Osteocyte (in vitro differentiated cells): ENCODE measurements around the gene TSHZ2. TPM values are rescaled to one million over a fixed set of nuclear protein-coding genes. Genes with fewer than 3 reads are reported as not detected.

ENCODE experiments used
- DNase-seq: peaks from one replicate; pipeline ENCODE4 v3.0.0; 2021; ENCODE audit warnings: mixed read lengths; ENCODE audit not compliant: unreplicated experiment; ENCODE audit errors: extremely low spot score
- H3K27ac Mint-ChIP-seq: one replicate; pipeline ENCODE4 v1.8.0; 2021; ENCODE audit warnings: mild to moderate bottlenecking, mixed read lengths; ENCODE audit not compliant: unreplicated experiment
- H3K27me3 Mint-ChIP-seq: one replicate; pipeline ENCODE4 v1.8.0; 2021; ENCODE audit warnings: mixed read lengths; ENCODE audit not compliant: unreplicated experiment
- H3K36me3 Mint-ChIP-seq: one replicate; pipeline ENCODE4 v1.8.0; 2021; ENCODE audit warnings: mixed read lengths; ENCODE audit not compliant: unreplicated experiment
- H3K4me1 Mint-ChIP-seq: one replicate; pipeline ENCODE4 v1.8.0; 2021; ENCODE audit warnings: mixed read lengths; ENCODE audit not compliant: unreplicated experiment
- H3K4me3 Mint-ChIP-seq: one replicate; pipeline ENCODE4 v1.8.0; 2021; ENCODE audit warnings: mild to moderate bottlenecking, moderate library complexity, mixed read lengths; ENCODE audit not compliant: unreplicated experiment
- H3K9me3 Mint-ChIP-seq: one replicate; pipeline ENCODE4 v1.8.0; 2021; ENCODE audit warnings: mixed read lengths; ENCODE audit not compliant: unreplicated experiment
- total RNA-seq: library from RNA; stranded (reverse); gene quantifications from 2 replicates; pipeline ENCODE4 v1.2.1, GENCODE V29; 2021
- TF ChIP-seq, protein P1 (sequence below): fragments of 200-600 bp; sonication (generic); IDR thresholded peaks from 2 replicates; pipeline ENCODE4 v1.5.0; 2021; ENCODE audit warnings: antibody characterized with exemption, mild to moderate bottlenecking, moderate library complexity

The TSHZ2 gene
- total RNA-seq, 1 donor from 2014 or later, result not detected

GRCh38 chr20:52994184-52994970, 22.2 kb downstream of the TSHZ2 start:
- TF ChIP-seq, protein P1, sequence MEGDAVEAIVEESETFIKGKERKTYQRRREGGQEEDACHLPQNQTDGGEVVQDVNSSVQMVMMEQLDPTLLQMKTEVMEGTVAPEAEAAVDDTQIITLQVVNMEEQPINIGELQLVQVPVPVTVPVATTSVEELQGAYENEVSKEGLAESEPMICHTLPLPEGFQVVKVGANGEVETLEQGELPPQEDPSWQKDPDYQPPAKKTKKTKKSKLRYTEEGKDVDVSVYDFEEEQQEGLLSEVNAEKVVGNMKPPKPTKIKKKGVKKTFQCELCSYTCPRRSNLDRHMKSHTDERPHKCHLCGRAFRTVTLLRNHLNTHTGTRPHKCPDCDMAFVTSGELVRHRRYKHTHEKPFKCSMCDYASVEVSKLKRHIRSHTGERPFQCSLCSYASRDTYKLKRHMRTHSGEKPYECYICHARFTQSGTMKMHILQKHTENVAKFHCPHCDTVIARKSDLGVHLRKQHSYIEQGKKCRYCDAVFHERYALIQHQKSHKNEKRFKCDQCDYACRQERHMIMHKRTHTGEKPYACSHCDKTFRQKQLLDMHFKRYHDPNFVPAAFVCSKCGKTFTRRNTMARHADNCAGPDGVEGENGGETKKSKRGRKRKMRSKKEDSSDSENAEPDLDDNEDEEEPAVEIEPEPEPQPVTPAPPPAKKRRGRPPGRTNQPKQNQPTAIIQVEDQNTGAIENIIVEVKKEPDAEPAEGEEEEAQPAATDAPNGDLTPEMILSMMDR, result no peak
- H3K27ac Mint-ChIP-seq, result no peak overlapping the region
- H3K4me3 Mint-ChIP-seq, result no peak overlapping the region
- DNase-seq, result no peak
- no peaks in the 10 kb centered on the region for H3K4me1 Mint-ChIP-seq
- no peaks in the 10 kb centered on the region for H3K9me3 Mint-ChIP-seq
- no peaks in the 10 kb centered on the region for H3K36me3 Mint-ChIP-seq
- H3K27me3 Mint-ChIP-seq, result no peaks in the 10 kb centered on the region

DNA sequence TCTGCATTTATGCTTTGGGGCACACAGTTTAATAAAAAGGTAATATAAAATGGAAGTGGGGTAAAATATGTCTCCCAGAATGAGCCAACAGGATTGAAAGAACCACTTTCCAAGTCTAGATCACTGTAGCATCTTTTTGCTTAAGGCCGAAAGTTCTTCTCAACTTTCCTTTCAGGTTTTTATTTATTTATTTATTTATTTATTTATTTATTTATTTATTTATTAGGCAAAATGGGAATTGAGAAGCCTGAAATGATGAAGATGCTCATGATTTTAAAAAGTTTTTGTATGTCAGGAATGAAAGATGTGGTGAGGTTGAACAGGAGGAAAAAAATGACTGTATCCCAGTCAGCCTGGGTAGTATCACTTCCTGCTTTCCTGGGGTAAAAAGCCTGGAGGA, 24.0 kb downstream of the TSHZ2 start:
- TF ChIP-seq, protein P1, result no peak
- H3K9me3 Mint-ChIP-seq, result no peaks in the 10 kb centered on the region
- H3K27me3 Mint-ChIP-seq, result no peaks in the 10 kb centered on the region
- no peaks in the 10 kb centered on the region for H3K4me1 Mint-ChIP-seq
- H3K36me3 Mint-ChIP-seq, result no peaks in the 10 kb centered on the region
- no peak for DNase-seq
- H3K4me3 Mint-ChIP-seq, result no peak overlapping the region
- H3K27ac Mint-ChIP-seq, result no peak overlapping the region

DNA sequence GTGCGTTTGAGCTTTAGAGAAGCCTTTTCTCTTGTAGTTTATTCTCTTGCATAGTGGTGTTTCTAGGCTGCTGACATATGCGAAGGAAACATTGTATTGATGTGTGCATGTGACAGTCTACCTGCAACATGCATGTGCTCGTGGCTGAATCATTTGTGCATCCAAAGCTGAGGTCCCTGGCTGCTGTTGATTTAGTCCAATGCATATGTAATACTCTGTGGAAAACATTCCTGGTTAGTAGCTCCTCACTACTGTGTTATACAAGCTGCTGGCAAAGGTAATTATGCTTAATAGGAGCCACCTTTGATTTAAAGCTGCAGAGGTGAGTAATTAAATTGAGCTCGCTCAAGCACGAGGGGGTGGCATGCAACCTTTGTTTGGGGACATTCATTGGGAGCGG, 24.5 kb downstream of the TSHZ2 start:
- no peaks in the 10 kb centered on the region for H3K9me3 Mint-ChIP-seq
- no peak for DNase-seq
- no peak overlapping the region for H3K4me3 Mint-ChIP-seq
- H3K4me1 Mint-ChIP-seq, result no peaks in the 10 kb centered on the region
- TF ChIP-seq, protein P1, result no peak
- H3K27ac Mint-ChIP-seq, result no peak overlapping the region
- no peaks in the 10 kb centered on the region for H3K36me3 Mint-ChIP-seq
- no peaks in the 10 kb centered on the region for H3K27me3 Mint-ChIP-seq

GRCh38 chr20:52998268-52998667, 26.1 kb downstream of the TSHZ2 start:
- Mint-ChIP-seq H3K4me1 (no peaks in the 10 kb centered on the region), H3K27ac (no peak overlapping the region), H3K36me3 (no peaks in the 10 kb centered on the region), H3K4me3 (no peak overlapping the region), H3K9me3 (no peaks in the 10 kb centered on the region), H3K27me3 (no peaks in the 10 kb centered on the region)
- TF ChIP-seq, protein P1, result no peak
- no peak for DNase-seq

DNA sequence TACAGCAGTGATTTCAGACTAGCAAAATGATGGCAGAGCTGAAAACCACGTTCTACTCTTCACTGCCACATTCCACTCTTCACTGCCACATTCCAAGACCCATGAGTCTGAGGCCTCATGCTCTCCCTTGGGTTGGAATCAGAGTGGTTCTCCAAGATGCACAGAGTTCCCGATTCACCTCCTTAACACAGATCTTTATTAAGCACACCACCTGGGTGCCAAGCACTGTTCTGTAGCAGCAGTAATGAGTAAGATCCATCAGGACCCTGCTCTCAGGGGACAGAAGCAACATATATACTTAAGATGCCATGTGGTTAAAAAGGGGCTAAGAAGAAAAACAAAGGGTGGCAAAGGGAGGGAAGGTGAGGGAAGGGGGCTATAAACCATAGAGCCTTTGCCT, 26.9 kb downstream of the TSHZ2 start:
- Mint-ChIP-seq H3K36me3 (no peaks in the 10 kb centered on the region), H3K9me3 (no peaks in the 10 kb centered on the region), H3K4me1 (no peaks in the 10 kb centered on the region)

More for the DNA sequence above, 26.9 kb downstream of the TSHZ2 start:
- no peak for DNase-seq
- H3K27me3 Mint-ChIP-seq, result no peaks in the 10 kb centered on the region
- no peak overlapping the region for H3K27ac Mint-ChIP-seq
- TF ChIP-seq, protein P1, result no peak
- no peak overlapping the region for H3K4me3 Mint-ChIP-seq
